Endothelial cell of hepatic sinusoid (primary cell): ENCODE measurements around the gene SLC51A.

Experiments
- in situ Hi-C: cut with HindIII; loops from 2 replicates; pipeline ENCODE4 v1.10.0; 2017; ENCODE audit warnings: low sequenced_read_pairs

The SLC51A gene

DNA sequence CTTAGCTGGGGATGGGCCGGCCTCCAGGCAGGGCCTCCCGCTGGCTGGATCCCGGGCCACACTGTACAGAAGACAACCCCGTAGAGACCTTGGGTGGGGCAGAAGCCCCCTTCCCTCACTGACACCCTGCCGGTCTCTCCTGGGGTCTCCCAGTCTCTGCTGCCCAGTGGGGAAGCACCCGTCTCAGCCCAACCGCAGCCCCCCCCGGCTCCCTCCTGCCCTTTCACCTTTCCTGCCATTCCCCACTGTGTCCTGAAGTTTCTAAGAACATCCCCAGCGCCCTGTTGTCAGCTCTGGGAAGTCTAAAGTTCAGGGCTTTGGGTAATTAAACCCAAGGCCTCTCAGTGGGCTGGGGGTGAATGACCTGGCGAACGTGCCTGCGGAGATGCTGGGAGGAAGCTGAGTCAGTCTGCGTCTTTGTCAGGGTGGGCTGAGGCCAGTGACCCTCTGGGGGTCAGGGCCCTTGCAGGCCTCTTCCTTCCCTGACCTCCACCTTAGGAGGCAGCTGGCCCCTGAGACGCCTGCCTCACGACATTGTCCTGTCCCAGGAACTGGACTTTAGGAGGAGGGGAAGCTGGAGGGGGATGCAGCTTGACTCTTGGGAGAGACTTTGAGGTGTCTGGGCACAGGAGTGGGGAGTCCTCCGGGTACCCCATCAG, 1.4 kb upstream of the SLC51A start:
- in situ Hi-C loops: no loop called here

DNA sequence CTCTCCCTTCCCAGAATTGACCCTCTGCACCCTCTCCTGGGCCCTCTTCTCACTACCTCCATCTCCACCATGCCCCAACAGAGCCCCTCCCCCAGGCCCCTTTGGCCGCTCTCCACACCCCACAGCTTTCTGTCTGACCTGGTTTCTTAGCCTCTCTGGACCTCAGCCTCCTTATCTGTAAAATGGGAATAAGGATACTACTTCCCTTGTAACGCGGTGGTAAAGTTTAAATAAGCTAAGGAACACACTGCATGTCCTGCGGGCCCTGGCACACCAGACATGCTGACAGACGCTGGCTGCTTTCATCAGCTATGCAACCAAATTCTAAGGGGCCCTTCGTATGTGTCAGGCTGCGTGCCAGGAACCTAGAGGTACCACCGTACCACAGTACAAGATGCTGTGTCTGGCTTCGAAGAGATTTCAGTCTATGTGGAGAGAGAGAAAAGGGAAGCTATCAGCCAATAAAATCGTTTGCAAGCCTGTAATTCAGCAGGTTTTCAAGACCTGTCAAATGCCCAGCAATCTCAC, 777 bp upstream of the SLC51A start:
- in situ Hi-C loops: no loop called here

DNA sequence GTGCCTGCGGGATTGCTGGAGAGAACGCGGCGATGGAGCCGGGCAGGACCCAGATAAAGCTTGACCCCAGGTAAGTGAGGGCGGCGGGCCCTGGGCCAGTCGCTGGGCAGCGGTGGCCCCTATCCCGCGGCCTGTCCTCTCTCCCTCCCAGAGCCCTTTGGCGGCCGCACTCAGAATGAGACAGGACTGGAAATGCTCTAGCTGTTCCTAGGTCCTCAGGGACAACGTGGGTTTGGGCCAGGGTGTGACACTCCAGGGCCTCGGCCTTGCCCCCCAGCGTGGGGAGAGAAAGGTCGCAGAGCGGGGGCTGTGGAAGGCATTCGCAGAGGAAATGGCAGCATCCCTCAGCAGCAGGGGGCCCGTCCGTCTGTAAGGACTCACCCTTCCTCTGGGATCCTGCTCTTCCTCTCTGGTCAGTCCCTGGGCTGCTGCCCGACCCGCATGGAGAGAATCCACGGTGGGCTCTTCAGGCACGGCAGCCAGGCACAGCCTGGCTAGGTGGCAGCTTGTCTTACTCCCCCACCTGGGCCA, 412 bp downstream of the SLC51A start:
- in situ Hi-C loops: no loop called here

DNA sequence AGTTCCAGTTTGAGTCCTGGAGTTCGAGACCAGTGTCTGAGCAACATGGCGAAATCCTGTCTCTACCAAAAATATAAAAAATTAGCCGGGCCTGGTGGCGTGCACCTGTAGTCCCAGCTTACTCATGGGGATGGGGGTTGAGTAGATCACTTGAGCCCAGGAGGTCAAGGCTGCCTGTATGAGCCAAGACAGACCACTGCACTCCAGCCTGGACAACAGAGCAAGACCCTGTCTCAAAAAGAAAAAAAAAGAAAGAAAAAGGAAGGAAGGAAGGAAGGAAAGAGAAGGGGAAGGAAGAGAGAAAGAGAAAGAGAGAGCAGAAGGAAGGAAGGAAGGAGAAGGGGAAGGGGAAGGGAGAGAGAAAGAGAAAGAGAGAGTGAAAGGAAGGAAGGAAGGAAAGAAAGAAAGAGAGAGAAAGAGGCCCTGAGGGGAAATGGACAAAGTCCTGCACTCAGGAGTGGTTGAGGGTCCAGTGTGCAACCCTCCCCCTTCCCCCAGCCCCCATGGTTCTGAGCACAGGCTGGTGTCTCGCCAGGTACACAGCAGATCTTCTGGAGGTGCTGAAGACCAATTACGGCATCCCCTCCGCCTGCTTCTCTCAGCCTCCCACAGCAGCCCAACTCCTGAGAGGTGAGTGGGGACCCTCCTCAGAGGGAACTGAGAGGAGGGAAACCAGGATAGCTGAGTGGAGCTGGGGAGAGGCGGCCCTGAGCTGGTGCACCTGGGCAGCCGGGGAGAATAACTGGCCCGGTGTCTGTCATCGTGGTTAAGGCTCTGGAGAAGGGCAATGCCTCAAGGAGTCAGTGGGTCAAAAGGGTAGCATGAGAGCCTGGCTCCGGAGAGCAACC, 1.2 kb downstream of the SLC51A start:
- in situ Hi-C loops: no loop called here

DNA sequence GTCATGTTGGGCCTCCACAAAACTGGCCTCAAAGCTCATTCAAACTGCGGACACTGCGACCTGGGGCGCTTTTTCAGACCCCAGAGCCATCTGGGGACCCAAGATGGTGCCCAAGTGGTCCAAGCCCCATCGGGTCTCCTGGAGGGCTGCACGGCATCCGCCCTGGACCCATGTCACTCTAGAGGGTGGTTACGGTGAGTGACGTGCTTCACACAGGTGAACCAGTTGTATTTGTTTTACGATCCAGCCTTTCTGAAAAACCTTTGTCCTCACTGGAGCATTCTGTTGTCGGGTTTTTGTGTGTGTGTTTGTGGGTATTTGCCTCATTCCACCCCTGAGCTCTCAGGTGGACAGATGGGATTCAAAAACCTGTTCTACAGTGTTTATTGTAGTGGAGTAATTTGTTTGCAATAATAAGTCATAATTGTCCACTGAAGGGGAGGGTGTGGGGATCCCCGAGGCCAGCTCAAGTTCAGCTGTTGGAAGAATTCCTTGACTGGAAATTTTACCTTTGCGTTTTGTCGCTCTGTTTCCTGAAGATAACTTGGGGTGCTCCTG, 1.9 kb downstream of the SLC51A start:
- in situ Hi-C loops: no loop called here

DNA sequence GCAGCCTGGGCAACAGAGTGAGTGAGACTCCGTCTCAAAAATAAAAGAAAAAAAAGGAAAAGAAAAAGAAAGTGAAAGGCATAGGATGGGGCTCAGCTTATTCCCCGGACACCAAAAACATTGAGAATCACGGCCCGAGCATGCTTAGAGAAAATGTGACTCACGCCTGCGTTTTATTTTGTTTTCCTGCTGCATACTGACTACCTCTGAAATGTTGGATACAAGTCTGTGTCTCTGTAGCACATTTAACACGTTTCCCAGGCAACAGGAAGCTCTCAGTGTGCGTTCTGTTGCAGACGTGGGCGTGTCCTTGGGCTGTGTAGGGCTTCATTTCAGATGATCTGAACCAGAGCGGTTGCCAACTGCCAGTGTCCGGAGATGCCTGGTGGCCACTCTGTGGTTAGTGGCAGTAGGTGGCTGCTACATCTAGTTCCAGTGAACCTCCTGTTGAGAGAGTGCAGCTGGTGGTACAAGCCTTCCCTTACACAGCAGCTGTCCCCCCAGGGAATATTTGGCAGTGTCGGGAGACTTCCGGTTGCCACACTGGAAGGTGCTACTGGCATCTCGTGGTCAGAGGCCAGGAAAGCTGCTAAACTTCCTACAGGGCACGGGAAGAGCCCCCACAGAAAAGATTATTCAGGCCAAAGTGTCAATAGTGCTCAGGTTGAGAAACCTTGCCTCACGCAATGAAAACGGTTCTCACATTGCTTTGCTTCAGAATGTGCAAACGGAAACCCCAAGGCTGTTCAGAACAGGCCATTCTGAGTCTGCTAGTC, 3.0 kb downstream of the SLC51A start:
- in situ Hi-C loops: no loop called here

DNA sequence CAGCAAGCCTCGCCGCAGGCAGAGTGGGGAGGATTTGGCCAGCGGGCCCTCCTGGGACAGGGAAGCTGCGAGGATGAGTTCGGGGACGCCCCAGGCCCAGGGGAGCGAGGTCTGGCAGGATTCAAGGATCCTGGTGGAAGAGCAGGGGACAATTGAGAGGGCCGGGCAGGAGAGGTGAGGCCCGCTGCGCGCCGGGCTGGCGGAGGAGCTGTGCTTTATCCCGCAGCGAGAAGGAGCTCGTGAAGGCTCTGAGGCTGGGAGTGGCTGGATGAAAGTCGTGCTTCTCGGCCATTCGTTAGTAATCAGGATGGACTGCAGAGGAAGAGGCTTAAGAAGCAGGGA, 3.6 kb downstream of the SLC51A start:
- in situ Hi-C loops: no loop called here

DNA sequence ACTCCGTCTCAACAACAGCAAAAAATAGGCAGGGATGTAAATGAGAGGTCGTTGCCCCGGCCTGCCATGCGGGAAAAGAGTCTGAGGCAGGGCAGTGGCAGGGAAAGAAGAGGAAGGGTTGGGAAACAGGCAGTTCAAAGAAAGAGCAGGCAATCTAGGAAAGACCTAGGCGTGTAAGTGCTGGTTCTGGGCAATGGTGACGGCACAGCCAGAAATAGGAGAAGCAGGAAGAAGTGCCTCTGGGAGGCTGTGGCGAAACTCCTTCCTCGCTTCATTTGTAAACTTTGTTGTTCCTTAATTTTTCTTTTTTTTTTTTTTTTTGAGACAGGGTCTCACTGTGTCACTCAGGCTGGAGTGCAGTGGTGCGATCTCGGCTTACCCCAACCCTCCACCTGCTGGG, 4.3 kb downstream of the SLC51A start:
- in situ Hi-C loops: no loop called here

DNA sequence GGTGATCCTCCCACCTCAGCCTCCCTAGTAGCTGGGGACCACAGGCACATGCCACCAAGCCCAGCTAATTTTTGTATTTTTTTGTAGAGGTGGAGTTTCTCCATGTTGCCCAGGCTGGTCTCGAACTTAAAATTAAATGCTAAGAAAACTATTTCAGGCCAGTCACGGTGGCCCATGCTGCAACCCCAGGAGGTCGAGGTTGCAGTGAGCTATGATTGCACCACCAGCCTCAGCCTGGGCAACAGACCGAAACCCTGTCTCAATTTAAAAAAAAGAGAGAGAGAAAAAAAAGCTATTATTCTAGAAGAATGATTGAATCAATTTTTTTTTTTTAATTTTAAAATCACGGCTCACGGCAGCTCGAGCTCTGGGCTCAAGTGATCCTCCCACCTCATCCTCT, 4.7 kb downstream of the SLC51A start:
- in situ Hi-C loops: no loop called here

DNA sequence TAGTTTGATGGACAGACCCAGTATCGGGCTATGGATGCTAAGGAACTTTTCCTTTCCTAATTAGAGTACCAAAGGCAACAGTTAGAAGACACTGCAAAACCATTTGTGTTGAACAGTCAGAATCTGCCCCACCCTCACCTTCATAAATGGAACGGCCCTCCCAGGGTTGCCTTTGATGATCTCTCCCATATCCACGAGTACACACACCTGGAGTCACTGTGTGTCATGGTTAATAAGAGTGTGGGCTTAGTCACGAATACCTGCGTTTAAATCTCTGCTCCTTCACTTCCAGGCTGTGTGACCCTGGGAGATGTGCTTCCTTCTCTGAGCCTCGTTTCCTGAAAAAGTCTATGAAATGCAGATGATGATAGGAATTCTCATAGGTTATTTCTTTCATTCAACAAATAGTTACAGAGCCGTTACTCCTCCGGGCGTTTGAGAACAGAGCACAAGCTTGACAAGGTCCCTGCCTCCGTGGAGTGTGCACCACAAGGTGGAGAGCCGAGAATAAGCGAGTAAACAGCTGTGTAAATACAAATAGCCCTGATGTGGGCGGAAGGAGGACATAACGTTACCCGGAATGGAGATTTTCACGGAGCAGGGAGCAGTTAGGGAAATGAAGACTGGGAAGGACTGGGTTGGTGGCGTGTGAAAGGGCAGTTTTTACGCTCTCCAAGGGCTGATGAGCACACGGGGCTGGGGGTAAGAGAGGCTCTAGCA, 6.7 kb downstream of the SLC51A start:
- in situ Hi-C loops: no loop called here

DNA sequence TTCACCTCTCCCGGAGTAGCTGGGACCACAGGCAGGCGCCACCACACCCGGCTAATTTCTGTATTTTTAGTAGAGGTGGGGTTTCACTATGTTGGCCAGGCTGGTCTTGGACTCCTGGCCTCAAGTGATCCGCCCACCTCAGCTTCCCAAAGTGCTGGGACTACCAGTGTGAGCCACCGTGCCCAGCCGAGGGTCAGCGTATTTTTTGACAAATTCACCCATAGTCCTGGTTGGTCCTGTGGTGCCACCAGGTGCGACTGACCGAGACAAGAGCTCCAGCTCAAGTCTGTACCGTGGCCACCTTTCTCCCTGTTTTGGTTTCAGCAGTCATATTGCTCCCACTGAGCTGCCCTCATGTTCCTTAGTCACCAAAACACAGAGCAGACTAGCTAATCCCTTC, 8.8 kb downstream of the SLC51A start:
- in situ Hi-C loops: no loop called here

DNA sequence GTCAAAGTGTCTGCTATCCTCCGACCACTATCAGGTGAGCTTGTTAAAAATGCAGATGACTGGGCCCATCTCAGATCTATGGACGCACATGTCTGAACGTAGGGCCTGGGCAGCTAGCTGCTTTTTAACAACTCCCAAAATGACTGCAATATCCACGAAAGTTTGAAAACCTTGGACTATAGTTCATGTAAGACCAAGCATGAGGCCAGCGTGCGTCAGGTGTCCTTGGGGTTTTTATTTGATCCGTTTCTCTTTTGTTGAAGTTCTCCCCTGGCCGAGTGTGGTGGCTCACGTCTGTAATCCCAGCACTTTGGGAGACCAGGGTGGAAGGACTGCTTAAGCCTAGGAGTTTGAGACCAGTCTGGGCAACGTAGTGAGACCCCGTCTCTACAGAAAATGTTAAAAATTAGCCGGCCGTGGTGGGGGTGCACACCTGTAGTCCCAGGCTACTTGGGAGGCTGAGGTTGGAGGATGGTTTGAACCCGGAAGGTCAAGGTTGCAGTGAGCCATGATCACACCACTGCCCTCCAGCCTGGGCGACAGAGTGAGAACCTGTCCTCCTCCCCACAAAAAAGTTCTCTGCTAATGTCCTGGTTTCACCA, 9.5 kb downstream of the SLC51A start:
- in situ Hi-C loops: no loop called here

DNA sequence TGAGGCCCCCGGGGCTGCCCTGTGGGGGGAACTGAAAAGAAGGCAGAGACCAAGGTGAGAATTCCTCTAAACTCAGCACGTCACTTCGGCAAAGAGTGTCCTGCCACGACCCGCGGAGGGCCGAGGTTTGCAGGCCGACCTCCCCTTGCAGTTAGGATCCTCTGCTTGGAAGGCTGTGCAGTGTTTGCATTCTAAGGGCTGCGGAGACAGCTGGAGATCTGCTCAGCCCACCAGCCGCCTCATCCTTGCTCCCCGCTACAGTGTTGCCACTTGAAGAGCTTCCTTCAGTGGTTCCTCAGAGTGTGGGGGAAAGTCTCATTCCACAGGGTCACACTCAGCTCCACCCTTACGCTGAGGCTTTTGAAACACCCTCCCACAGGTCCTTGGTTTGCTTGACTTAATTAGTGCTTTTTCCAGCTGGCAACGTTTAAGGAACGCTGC, 10.8 kb downstream of the SLC51A start:
- in situ Hi-C loops: no loop called here

DNA sequence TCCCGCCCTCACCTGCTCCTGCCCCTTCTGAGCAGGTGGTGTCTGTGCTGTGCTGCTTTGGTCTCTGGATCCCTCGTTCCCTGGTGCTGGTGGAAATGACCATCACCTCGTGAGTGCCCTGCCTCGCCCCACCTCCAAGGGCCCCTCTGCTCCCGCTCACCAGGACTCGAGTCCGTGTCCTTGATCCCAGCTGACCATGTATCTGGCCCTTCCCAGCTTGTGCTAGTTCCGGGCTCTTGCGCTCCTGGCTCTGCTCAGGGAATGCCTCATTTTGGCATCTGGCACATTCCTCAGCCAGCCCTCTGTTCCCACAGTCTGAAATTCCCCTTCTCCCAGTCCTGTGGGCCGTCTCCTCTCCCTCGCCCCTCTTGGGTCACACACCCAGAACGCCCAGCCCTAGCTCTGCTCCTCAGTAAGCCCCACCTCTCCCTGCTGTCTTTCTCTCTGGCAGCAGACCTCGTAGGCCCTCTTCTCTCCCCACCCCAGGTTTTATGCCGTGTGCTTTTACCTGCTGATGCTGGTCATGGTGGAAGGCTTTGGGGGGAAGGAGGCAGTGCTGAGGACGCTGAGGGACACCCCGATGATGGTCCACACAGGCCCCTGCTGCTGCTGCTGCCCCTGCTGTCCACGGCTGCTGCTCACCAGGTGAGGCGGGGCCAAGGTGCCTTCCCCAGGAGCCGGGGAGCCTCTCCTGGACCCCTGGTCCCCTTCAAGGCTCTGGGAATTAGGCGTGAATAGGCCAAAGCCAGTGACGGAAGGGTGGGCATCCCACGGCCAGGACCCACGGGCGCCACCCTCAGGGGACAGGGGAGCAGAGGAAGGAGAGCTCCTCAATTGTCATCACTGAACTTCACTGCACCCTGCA, 11.5 kb downstream of the SLC51A start:
- in situ Hi-C loops: no loop called here

DNA sequence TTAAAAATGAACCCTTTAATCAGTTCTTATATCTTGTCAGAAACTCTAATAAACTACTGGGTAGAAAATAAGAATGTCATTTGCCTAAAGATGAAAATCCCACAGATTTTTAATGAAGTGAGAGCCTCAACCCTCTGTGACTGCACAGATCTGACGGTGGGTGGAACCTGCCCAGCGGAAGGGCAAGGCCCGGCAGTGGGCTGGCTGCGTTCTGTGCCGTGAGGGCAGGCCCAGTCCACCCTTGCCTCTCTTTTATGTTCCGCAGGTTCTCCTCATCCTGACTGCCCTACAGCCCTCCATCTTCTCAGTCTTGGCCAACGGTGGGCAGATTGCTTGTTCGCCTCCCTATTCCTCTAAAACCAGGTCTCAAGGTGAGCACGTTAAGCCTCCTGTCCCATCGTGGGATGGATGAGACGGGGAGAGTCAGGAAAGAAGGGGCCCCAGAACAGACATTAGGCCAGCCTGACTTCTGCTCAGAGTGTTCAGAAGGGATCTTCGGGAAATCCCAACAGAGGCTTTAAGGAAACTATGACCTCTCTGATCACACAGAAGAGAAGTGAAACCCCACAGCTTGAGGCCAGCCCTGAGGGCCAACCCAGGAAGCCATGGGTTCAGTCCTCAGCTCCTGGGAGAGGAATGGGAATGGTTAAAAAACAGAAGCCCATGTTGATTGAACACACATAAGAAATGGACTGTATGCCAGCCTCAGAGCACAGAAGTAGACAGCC, 16.0 kb downstream of the SLC51A start:
- in situ Hi-C loops: loop anchor here (5.0 kb wide), 1 partner anchor 55 kb away; no protein-coding TSS in a partner anchor

DNA sequence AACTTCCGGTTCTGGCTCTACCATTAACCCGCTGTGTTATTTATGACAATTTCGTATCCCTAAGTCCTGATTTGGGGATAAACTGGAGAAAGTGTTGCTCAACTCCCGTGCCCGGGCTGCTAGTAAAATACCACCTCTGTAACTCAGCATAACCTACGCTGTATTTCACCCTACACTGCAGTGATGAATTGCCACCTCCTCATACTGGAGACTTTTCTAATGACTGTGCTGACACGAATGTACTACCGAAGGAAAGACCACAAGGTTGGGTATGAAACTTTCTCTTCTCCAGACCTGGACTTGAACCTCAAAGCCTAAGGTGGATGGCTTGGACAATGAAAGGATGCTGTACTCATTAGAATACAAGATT, 16.5 kb downstream of the SLC51A start:
- in situ Hi-C loops: loop anchor here (5.0 kb wide), 1 partner anchor 56 kb away; no protein-coding TSS in a partner anchor

DNA sequence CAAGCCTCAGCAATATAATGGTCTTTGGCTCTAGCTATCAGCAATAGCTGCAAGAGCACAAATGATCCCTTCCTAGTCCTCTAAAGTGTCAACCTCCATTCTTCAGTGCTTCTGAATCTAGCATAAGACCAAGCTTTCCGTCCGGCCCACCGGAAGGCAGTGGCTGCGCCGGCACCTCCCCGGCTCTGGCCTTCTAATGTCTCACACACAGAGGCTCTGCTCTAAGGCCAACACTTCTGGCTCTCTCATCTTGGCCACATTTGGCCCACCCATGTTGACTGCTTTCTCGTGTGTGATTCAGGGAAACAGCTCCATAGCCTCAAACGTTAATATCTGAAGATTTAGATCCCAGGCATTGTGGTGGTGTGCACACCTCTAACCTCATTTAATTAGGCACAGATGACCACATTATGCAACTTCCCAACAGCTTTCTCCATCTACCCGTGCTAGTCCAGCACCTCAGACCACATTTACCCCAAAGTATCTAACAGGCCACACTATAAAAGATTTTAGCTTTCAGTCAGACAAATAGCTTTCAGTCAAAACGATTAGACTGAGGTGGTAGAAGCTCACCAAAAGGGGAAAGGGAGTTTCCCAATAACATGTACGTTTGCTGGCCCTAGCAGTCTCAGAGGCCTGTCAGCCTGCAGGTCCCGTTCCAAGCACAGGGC, 19.3 kb downstream of the SLC51A start:
- in situ Hi-C loops: no loop called here

DNA sequence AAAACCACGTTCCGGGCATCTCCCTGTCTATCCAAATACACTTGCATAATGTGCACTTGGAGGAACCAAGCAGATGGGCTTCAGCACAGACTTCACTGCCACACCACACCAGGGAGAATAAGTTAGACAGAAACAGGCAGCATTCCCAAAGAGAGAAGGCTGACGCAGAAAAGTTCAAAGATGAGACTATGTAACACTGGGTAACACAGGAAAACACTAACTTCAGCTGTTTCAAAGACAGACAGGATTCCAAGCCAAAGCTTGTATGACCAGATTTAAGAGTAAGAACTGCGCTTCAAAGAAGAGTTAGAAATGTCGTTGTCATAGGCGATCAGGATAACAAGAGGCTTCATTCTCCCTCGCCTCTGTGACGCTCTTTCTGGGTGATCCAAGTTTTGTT, 19.9 kb downstream of the SLC51A start:
- in situ Hi-C loops: no loop called here
